Common myeloid progenitor, CD34-positive (primary cell): ENCODE measurements around the gene PCOLCE2.

Source experiments
- CTCF ChIA-PET: fragments of 350-600 bp; sonication (Branson Sonifier 250); formaldehyde crosslinking; loops from one replicate; lab custom pipeline; 2021; ENCODE audit warnings: antibody characterized with exemption; lab: Charles Lee
- POLR2A ChIA-PET: fragments of 350-600 bp; sonication (Branson Sonifier 250); formaldehyde crosslinking; loops from one replicate; lab custom pipeline; 2021; ENCODE audit warnings: antibody characterized with exemption; lab: Charles Lee
- DNase-seq, 3 donors: peaks; one replicate each; pipeline versions ENCODE4 v3.0.0 to v3.0.0-alpha.2; 2013
- H3K27ac ChIP-seq, 2 experiments: 1 replicate in 1 of 2; 2 replicates in 1 of 2; pipeline ENCODE4 v1.7.0; 2013; ENCODE audit warnings: inconsistent platforms in 2 of 2, low read length in 2 of 2, mild to moderate bottlenecking in 2 of 2, low read depth in 1 of 2, moderate library complexity in 1 of 2; ENCODE audit not compliant: severe bottlenecking in 2 of 2, insufficient read depth in 1 of 2, poor library complexity in 1 of 2
- H3K27me3 ChIP-seq, 5 experiments: replicated peaks in 2 of 5; 1 replicate in 3 of 5; 2 replicates in 2 of 5; pipeline versions ENCODE4 v1.6.1 to v1.7.0; 2013; ENCODE audit warnings: low read length in 4 of 5, mild to moderate bottlenecking in 2 of 5, moderate library complexity in 2 of 5, inconsistent platforms in 1 of 5; ENCODE audit not compliant: insufficient read depth in 5 of 5, control insufficient read depth in 4 of 5
- H3K36me3 ChIP-seq, 4 experiments: 1 replicate in 2 of 4; 2 replicates in 2 of 4; pipeline versions ENCODE4 v1.6.1 to v1.7.0; 2013; ENCODE audit warnings: low read length in 3 of 4, control low read depth in 1 of 4, mild to moderate bottlenecking in 1 of 4; ENCODE audit not compliant: control insufficient read depth in 4 of 4, insufficient read depth in 4 of 4
- H3K4me1 ChIP-seq, 4 experiments: 1 replicate in 3 of 4; 2 replicates in 1 of 4; pipeline versions ENCODE4 v1.6.1 to v1.7.1; 2013; ENCODE audit warnings: low read length in 3 of 4, mild to moderate bottlenecking in 3 of 4, control low read depth in 1 of 4, inconsistent platforms in 1 of 4, moderate library complexity in 1 of 4; ENCODE audit not compliant: control insufficient read depth in 4 of 4, insufficient read depth in 4 of 4; ENCODE audit errors: control extremely low read depth in 1 of 4
- H3K4me3 ChIP-seq, 7 experiments: 1 replicate in 4 of 7; 2 replicates in 3 of 7; pipeline versions ENCODE4 v1.5.1 to v1.7.0; 2013; ENCODE audit warnings: mild to moderate bottlenecking in 7 of 7, low read length in 6 of 7, moderate library complexity in 6 of 7, inconsistent platforms in 2 of 7, low read depth in 2 of 7, control low read depth in 1 of 7; ENCODE audit not compliant: insufficient read depth in 4 of 7, control insufficient read depth in 1 of 7; ENCODE audit errors: extremely low read depth in 1 of 7
- H3K9me3 ChIP-seq, 5 experiments: 1 replicate in 4 of 5; 2 replicates in 1 of 5; pipeline versions ENCODE4 v1.6.1 to v1.7.1; 2013; ENCODE audit warnings: low read length in 4 of 5, mild to moderate bottlenecking in 2 of 5, inconsistent platforms in 1 of 5, low read depth in 1 of 5, moderate library complexity in 1 of 5; ENCODE audit not compliant: control insufficient read depth in 4 of 5, insufficient read depth in 2 of 5; ENCODE audit errors: control extremely low read depth in 1 of 5
- WGBS: methylation state at CpG from one replicate; pipeline ENCODE4 v1.1.5; 2013; ENCODE audit not compliant: insufficient coverage; 5-methylcytosine and 5-hydroxymethylcytosine counted together

Gene PCOLCE2

DNA sequence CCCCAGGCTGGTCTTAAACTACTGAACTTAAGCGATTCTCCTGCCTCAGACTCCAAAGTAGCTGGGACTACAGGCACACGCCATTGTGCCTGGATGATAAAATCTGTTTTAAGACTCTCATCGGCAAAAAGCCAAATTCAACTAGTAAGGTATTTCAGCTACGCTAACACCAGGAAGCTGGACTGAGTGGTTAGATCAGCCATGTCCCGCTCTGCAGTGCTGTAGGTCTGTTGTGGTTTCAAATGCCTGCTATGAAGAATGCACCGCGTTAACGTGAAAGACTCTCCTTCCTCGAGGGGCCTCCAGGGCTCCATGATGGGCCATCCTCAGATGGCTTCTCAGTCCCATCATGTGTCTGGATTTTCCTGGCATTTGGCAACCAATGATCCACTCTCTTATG is 70.2 kb downstream of the PCOLCE2 start:
- Histone ChIP-seq H3K4me1 (no peaks in the 10 kb centered on the region), H3K27ac (no peak overlapping the region), H3K27me3 (peaks cover 0 to 3% (median 0%) of the 10 kb centered on the region in 5 experiments), H3K36me3 (no peaks in the 10 kb centered on the region), H3K4me3 (no peak overlapping the region), H3K9me3 (peaks cover 0 to 1% (median 0%) of the 10 kb centered on the region in 5 experiments)
- WGBS: 97% methylated on average over 9 of the region's 9 CpGs
- no peak for DNase-seq
- ChIA-PET POLR2A (no interaction called here), CTCF (interaction anchor here (1.4 to 4.5 kb wide), 2 partner anchors 9 to 10 kb away, joined by 4 to 31 read pairs; no protein-coding TSS in a partner anchor)

DNA sequence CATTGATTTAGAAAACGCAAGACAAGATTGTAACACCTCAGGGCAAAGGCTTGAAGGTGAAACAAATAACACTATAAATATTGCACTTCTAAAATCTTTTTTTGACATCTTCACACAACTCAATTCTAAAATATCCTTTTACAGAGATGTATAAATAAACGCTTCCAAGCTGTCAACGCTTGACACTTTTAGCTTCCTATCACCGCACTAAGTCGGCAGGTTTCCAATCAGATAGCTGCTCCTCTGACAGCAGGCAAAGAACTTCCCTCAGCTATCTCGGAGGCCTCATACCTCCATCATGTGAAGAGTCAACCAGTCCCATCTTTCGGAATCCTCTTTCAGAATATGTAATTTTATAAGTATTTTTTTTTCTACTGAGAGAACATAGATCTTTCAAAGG is 71.0 kb downstream of the PCOLCE2 start:
- H3K27ac ChIP-seq: no peak overlapping the region
- H3K27me3 ChIP-seq: peaks cover 0 to 3% (median 0%) of the 10 kb centered on the region in 5 experiments
- no peak for DNase-seq
- CTCF ChIA-PET: interaction anchor here (1.4 to 4.5 kb wide), 2 partner anchors 9 to 11 kb away, joined by 4 to 31 read pairs; no protein-coding TSS in a partner anchor
- no peak overlapping the region for H3K4me3 ChIP-seq
- H3K4me1 ChIP-seq: no peaks in the 10 kb centered on the region
- POLR2A ChIA-PET: no interaction called here
- H3K36me3 ChIP-seq: no peaks in the 10 kb centered on the region
- WGBS: 76% methylated on average over 4 of the region's 7 CpGs
- H3K9me3 ChIP-seq: peaks cover 0 to 1% (median 0%) of the 10 kb centered on the region in 5 experiments

DNA sequence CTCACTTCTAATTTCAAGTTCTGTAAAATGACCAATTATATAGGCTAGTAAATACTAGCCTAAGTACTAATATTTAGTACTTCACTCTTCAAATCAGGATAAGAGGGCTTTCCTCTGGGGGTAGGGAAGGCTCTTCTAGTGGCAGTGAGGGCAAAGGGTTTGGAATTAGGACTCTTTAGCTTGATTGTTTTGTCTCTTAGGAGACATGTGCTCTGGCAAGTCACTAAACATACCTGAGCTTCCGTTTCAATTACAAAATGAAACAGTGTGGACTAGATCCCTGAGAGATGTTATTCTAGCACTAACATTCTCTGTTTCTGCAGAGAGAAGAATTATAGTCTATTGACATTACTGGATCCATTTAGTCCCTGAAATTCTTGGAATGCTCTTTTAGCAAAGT is 71.5 kb downstream of the PCOLCE2 start:
- POLR2A ChIA-PET: no interaction called here
- no peaks in the 10 kb centered on the region for H3K36me3 ChIP-seq

DNA sequence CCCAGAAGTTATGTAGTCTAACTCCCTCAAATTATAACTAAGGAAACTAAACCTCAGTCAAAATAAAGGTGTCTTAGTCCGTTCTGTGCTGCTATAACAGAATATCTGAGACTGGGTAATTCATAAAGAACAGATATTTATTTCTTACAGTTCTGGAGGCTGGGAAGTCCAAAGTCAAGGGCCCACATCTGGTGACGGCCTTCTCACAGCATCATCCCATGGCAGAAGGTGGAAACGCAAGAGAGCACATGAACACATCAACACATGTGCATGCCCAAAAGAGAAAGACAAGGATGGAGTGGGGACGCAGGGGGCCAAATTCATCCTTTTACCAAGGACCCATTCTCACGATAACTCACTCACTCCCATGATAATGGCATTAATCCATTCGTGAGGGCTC is 73.1 kb downstream of the PCOLCE2 start:
- H3K27ac ChIP-seq: no peak overlapping the region
- CTCF ChIA-PET: interaction anchor here (1.2 to 4.5 kb wide), 2 partner anchors 13 to 18 kb away, joined by 3 to 31 read pairs; no protein-coding TSS in a partner anchor
- no peak for DNase-seq

More for the DNA sequence above, 71.5 kb downstream of the PCOLCE2 start:
- CTCF ChIA-PET: interaction anchor here (1.1 to 4.5 kb wide), 2 partner anchors 12 to 228 kb away, joined by 3 to 31 read pairs; no protein-coding TSS in a partner anchor
- H3K4me1 ChIP-seq: no peaks in the 10 kb centered on the region
- H3K4me3 ChIP-seq: no peak overlapping the region
- no peak overlapping the region for H3K27ac ChIP-seq
- WGBS: 100% methylated on average over 1 of the region's 1 CpG
- DNase-seq: no peak
- H3K9me3 ChIP-seq: peaks cover 0 to 1% (median 0%) of the 10 kb centered on the region in 5 experiments
- H3K27me3 ChIP-seq: peaks cover 0 to 3% (median 0%) of the 10 kb centered on the region in 5 experiments

DNA sequence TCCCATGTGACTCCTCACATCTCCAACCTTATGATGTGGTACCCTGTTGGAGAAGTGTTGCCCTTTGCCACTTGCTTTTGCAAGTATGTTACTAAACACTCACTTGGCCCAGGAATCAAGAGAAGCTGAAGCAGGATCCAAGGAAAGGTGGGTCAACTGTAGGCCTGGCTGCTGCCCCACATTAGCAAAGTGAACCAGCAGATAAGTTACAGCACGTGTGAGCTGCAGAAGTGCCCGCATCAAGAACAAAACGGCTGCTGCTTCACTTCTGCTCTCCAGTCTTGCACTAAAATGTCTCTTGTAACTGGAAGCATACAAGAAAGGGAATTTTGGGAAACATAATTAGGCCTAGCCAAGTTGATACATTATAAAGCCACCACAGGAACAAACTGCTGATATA is 79.6 kb downstream of the PCOLCE2 start:
- no peak for DNase-seq

More for the DNA sequence above, 73.1 kb downstream of the PCOLCE2 start:
- peaks cover 0 to 1% (median 0%) of the 10 kb centered on the region in 5 experiments for H3K9me3 ChIP-seq
- WGBS: 100% methylated on average over 1 of the region's 6 CpGs
- H3K4me3 ChIP-seq: no peak overlapping the region
- H3K4me1 ChIP-seq: no peaks in the 10 kb centered on the region
- H3K27me3 ChIP-seq: peaks cover 0 to 3% (median 0%) of the 10 kb centered on the region in 5 experiments
- no peaks in the 10 kb centered on the region for H3K36me3 ChIP-seq
- POLR2A ChIA-PET: no interaction called here

DNA sequence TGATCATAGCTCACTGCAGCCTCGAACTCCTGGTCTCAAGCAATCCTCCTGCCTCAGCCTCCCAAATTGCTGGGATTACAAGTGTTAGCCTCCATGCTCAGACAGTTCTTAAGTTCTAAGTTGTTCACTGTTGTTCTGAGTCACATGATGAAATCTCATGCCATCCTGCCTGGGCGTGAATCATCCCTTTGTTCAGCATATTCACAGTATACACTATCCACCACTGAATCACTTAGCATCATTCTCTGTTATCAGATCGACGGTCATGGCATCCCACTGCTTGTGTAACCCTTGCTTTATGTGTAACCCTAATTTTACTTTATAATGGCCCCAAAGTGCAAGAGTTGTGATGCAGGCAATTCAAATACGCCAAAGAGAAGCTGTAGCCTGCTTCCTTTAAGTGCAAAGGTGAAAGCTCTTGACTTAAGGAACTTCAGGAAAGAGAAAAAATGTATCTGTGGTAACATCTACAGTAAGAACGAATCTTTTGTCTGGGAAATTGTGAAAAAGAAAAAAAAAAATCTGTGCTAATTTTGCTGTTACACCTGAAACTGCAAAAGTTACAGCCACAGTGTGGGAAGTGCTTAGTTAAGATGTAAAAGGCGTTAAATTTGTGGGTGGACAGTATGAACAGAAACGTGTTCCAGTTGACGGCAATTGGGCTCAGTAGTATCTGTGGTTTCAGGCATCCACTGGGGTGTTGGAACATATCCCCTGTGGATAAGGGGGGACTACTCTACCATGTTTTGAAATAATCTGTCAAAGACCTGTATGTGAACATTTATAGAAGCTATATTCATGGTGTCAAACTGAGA is 80.6 kb downstream of the PCOLCE2 start:
- Histone ChIP-seq H3K27ac (no peak overlapping the region), H3K4me3 (no peak overlapping the region), H3K36me3 (no peaks in the 10 kb centered on the region), H3K27me3 (no peaks in the 10 kb centered on the region), H3K9me3 (no peaks in the 10 kb centered on the region), H3K4me1 (no peaks in the 10 kb centered on the region)
- POLR2A ChIA-PET: no interaction called here
- 93% methylated on average over 7 of the region's 9 CpGs for WGBS
- CTCF ChIA-PET: interaction anchor here (1.5 to 1.6 kb wide), 2 partner anchors 10 to 20 kb away, joined by 4 to 7 read pairs; no protein-coding TSS in a partner anchor
- no peak for DNase-seq

More for the DNA sequence above, 79.6 kb downstream of the PCOLCE2 start:
- Histone ChIP-seq H3K27ac (no peak overlapping the region), H3K27me3 (no peaks in the 10 kb centered on the region), H3K4me1 (no peaks in the 10 kb centered on the region), H3K4me3 (no peak overlapping the region), H3K36me3 (no peaks in the 10 kb centered on the region), H3K9me3 (no peaks in the 10 kb centered on the region)
- ChIA-PET POLR2A (no interaction called here), CTCF (interaction anchor here (1.5 to 1.6 kb wide), 2 partner anchors 9 to 19 kb away, joined by 4 to 7 read pairs; no protein-coding TSS in a partner anchor)
- WGBS: 92% methylated on average over 2 of the region's 3 CpGs

DNA sequence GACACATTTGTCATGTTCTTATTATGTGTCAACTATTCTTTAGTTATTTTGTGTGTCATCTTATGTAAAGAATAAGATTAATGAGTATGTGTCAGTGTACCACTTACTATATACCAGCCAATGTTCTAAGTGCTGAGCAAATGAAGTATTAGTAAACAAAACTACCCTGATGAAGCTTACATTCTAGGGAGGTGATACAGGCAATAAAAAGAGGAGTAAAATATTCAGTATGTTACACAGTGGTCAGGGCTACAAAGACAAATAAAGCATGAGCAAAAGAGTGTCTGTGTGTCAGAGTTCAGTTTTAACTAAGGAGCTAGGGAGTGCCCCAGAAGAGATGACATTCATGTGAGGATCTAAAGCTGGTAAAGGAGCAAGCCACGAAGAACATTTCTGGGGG is 86.0 kb downstream of the PCOLCE2 start:
- Histone ChIP-seq H3K4me1 (no peaks in the 10 kb centered on the region), H3K27me3 (no peaks in the 10 kb centered on the region), H3K9me3 (no peaks in the 10 kb centered on the region), H3K36me3 (no peaks in the 10 kb centered on the region), H3K27ac (no peak overlapping the region), H3K4me3 (no peak overlapping the region)
- POLR2A ChIA-PET: no interaction called here
- 100% methylated on average over 1 of the region's 1 CpG for WGBS
- CTCF ChIA-PET: no interaction called here
- DNase-seq: no peak
